ENCODE results near the gene CAPN14.

DNA sequence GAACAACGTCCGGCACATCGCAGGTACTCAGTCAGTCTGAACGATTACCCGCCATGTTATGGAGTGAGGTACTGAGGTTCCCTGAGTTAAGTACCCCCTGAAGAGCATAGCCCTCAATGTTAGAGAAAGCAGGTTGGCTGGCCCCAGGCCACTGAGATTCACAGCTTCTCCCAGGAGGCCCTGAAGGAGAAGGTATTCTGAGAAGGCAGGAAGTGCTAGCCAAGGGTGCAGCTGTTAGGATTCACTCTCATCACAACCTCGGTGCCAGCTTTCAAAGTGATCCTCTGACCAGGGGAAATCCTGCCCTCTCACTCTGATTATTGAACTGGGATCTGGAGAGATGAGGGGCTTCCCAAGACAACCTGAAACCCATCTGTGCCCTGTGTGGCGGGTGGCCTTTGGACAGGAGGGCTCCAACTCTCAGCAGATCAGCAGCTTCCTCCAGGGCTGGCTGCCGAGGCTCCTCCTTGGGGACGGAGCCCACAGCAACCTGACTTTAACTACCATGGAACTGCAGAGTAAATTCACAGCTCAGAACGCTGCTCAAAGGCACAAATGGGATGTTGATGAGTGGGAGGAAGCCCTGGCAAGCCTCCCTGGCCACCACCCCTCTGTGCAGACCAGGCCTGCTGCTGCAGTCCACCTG is 24.4 kb upstream of the CAPN14 start:
- no peak for TF ChIP-seq SALL2 (tag by site-specific recombination; IDR thresholded peaks at IDR 0.05; ENCODE audit: borderline replicate concordance)
- no peak for TF ChIP-seq CTCF (tag by site-specific recombination; IDR thresholded peaks at IDR 0.05)
- TF ChIP-seq ZNF623 (tag by site-specific recombination; IDR thresholded peaks at IDR 0.05), result no peak
- TF ChIP-seq, protein P1, sequence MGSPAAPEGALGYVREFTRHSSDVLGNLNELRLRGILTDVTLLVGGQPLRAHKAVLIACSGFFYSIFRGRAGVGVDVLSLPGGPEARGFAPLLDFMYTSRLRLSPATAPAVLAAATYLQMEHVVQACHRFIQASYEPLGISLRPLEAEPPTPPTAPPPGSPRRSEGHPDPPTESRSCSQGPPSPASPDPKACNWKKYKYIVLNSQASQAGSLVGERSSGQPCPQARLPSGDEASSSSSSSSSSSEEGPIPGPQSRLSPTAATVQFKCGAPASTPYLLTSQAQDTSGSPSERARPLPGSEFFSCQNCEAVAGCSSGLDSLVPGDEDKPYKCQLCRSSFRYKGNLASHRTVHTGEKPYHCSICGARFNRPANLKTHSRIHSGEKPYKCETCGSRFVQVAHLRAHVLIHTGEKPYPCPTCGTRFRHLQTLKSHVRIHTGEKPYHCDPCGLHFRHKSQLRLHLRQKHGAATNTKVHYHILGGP (tag by site-specific recombination; IDR thresholded peaks at IDR 0.05), result no peak
- TF ChIP-seq TCF7L2 (IDR thresholded peaks at IDR 0.05; ENCODE audit: borderline replicate concordance, low read depth, low read length), result no peak
- TF ChIP-seq ZNF510 (tag by site-specific recombination; IDR thresholded peaks at IDR 0.05; ENCODE audit: insufficient replicate concordance), result no peak
- TF ChIP-seq PATZ1 (tag by site-specific recombination; IDR thresholded peaks at IDR 0.05), result no peak
- no peak for TF ChIP-seq YY2 (tag by site-specific recombination; IDR thresholded peaks at IDR 0.05)
- TF ChIP-seq TSHZ1 (tag by site-specific recombination; IDR thresholded peaks at IDR 0.05; ENCODE audit: borderline replicate concordance), result no peak
- no peak for TF ChIP-seq GLI4 (tag by site-specific recombination; IDR thresholded peaks at IDR 0.05)
- TF ChIP-seq IKZF3 (tag by site-specific recombination; IDR thresholded peaks at IDR 0.05), result no peak
- TF ChIP-seq SETDB1 (IDR thresholded peaks at IDR 0.05; ENCODE audit: insufficient read length, low read length), result no peak
- TF ChIP-seq TRIM28 (IDR thresholded peaks at IDR 0.05; ENCODE audit: borderline replicate concordance, low read length), result no peak
- no peak for TF ChIP-seq ZNF558 (tag by site-specific recombination; IDR thresholded peaks at IDR 0.05)
